Erythroblast (primary cell): ENCODE measurements around the gene FOXL1.

Source experiments
- GATA1 ChIP-seq: IDR thresholded peaks from 2 replicates; pipeline ENCODE4 v1.6.1; 2011; ENCODE audit warnings: low read depth, mild to moderate bottlenecking, control low read depth, low read length, moderate library complexity
- POLR2A ChIP-seq: IDR thresholded peaks from 2 replicates; pipeline ENCODE4 v1.6.1; 2011; ENCODE audit warnings: mild to moderate bottlenecking, low read length

DNA sequence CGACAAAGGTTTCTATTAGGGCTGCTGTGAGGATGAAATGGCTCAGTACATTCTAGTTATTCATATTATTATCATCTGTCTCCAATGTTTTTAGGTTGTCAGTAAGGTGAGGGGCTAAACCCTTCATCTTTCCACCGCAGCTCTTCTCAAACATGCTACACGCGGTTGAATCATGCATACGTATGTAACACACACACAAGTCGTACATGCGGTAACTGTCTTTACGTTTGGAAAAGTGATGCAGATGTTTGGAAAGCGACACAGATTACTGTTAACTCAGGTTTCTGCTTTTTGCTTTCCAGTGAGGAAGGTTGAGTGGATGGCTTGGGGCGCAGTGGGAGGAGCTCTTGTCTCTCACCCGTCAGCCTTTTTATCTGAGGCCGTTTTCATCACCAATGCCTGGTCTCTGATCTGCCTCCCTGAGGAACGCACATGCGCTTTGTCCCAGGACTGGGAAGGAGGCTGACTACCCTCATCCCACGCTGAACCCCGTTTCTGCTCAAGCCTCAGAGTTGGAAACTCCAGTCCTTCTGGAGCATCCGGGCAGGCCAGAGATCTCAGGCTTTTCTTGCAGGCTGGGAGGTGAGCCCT is 3.2 kb upstream of the FOXL1 start:
- no peak for TF ChIP-seq POLR2A
- TF ChIP-seq GATA1, result no peak
